GM21576 (cell line): Measurements from ENCODE around the gene EBLN2.
"Not testable (repeated sequence)": the region's sequence is repeated elsewhere in the genome, so short reads cannot be mapped to it uniquely, and the experiment has no call there.

Source experiments
- ATAC-seq: cut with Tn5 transposase; IDR thresholded peaks from one replicate; pipeline ENCODE4 v1.9.1; 2021; ENCODE audit warnings: mild to moderate bottlenecking, moderate library complexity; ENCODE audit not compliant: unreplicated experiment

Gene EBLN2

DNA sequence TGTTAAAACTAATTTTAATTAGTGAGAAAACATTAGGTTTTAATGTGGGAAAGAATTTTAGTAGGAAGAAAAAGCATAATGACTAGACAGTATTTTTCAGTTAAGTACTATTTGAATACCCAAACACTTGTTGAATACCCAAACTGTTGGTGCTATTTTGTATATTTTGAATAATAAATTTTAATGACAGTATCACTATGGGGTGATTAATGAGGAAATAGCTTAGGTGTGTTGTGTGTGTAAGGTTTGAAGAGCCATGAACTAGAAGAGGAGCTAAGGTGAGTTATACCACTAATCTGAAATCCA lies 4.7 kb upstream of the EBLN2 start:
- ATAC-seq: no peak

DNA sequence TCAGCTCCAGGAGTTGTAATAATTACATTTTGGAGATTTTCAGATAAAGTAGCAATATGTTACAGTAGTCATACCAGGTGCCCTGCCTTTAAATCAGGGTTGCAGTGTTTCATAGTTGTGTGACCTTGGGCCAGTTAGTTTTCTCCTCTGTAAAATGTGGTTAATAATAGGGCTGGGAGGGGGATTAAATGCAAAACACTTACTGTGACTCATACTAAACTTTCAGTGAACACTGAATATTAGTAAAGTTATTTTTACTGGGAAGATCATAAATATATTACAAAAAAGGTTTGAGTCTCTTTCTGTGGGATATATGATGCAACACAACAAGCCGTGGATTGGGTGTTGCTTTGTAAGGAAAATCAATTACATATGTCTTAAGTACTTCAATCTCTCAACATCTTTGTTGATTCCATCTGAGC lies 1.1 kb upstream of the EBLN2 start:
- no peak for ATAC-seq

DNA sequence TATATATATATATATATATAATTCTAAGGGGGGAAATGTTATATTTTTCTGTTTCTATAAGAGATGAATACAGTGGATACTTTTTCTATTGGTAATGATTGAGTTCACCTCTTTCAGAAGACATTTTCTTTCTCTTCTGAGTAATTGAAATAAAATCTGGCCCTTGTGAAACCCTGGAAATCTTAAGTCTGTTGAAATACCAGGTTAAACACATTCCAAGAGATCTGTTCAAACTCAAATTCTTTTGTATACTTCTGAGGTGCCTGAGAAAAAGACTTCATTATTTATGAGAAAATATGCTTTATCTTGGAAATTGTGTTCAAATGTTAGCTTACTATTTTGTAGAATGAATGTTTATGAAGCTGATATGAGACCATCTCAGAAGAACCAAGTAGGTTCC lies 4.8 kb downstream of the EBLN2 start:
- ATAC-seq: not testable (repeated sequence)

DNA sequence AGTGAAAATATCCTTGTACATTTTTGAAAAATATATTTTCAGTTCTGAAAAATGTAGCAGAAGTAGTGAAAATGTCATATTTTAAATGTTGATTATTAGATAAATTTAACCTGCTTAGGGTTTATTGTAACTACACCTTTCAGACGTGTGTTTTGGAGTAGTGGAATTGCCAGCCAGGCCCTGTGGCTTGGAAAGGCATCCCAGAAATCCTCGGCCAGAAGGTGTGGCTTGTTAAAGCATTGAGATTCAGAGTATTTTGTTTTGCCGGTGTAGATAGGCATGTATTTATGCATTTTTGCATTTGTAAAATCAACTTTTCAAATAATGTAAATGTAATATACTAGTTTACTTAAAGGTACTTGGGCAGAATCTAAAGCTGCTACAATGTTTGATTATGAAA lies 7.0 kb downstream of the EBLN2 start:
- no peak for ATAC-seq

DNA sequence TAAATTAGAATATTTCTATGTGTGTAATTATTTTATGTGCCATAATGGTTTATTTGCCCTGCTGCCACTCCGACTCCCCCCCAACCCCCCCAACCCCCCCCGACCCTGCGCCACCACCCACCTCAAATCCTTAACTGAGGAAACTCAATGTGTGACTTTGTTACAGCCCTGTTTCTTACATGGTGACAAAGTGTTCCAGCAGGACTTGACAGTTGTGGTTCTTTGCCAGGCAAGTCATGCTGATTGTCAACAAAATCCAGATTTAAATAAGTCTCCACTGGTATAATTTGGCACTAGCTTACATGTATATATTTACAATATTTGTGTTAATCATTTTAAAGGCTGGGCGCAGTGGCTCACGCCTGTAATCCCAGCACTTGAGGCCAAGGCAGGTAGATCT lies 7.7 kb downstream of the EBLN2 start:
- ATAC-seq: no peak

DNA sequence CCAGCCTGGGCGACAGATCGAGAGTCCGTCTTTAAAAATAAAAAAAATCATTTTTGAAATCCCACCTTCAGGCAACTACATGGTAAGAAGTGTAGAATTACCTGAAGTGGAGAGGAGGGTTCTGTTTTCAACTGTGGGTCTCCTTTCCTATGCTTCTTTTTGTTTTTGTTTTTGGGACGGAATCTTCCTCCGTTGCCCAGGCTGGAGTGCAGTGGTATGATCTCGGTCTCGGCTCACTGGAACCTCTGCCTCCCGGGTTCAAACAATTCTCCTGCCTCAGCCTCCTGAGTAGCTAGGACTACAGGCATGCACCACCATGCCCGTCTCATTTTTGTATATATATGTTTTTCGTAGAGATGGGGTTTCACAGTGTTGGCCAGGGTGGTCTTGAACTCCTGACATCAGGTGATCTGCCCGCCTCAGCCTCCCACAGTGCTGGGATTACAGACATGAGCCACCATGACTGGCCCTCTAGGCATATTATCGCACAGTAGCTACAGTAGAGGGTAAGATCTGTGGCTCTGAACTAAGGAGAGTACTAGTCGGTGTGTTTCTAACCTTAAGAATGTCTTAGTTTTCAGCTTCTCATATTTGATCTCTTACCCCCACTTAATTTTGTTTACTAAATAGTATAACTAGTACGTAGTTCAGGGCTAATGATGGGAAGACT lies 8.5 kb downstream of the EBLN2 start:
- no peak for ATAC-seq

DNA sequence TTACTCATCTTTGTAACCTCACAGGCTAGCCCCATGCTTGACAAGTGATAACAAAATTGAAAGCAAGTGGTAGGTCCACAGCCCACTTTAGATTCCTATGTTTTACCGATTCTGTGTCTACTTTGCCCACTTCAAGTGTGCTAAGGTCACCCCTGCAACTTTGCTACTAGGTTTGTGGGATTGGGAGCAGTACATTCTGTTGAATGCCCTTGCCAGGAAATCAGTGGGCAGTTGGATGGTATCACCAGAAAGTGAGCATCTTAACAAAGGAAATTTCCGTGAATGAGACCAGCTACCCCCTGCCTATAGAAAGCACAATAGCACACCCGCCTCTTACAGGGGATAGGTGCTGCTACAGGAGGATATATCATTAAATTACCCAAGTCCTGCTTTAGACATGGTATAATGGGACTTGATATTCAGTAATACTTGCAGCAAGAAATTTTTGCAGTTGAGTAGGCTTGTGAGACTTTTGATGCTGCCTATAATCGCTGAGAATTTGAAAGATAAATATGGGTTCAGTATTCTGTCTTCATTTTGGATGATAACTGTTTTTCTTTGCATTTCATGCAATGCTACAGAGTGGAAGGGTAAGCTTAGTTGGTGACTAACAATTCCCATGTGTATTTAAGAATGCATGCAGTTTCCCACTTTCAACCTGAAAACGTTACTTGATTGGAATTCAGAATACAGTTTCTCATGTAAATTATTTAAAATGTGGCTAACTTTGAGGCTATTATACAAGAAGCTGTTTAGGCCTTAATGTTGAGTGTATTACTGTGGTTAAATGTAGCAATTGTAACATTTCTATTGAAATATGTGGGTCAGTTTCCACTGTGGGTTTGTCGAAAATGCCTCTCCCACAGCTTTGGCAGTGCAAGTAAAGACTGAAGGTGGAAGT lies 9.5 kb downstream of the EBLN2 start:
- ATAC-seq: no peak

DNA sequence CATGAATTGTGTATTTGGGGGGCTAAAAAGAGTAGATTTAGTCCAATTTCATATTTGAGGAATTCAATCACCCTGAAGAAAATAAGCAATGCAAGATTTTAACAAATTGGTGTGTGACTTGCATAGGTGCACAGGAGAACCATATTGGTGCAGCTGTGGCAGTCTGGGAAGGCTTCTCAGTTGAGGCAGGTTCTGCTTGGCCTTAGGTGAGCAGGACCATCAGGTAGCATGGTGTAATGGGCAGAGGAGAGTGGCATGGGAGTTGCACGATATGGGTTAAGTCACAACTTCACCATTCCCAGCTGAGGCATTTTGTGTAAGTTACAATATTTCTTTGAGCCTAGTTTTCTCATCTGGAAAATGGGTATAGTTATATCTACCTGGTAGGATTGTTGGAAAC lies 10.5 kb downstream of the EBLN2 start:
- ATAC-seq: no peak

DNA sequence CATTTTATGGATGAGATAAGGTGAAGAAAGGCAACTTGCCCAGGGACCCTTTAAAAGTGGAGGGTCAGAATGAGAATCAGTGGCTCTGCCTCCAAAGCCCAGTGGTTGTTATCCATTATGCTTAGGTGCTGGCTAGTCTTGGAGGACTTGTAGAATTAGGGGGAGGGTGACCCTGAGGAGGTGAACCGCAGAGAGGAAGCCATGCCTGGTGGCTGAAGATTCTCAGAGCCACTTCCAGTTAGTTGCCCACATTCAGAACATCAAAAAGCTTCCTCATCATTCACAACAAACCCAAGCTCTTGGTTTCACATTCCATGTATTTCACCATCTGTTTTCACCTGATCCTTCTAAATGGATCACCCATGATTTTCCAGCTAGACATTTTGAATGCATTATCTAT lies 11.2 kb downstream of the EBLN2 start:
- no peak for ATAC-seq

DNA sequence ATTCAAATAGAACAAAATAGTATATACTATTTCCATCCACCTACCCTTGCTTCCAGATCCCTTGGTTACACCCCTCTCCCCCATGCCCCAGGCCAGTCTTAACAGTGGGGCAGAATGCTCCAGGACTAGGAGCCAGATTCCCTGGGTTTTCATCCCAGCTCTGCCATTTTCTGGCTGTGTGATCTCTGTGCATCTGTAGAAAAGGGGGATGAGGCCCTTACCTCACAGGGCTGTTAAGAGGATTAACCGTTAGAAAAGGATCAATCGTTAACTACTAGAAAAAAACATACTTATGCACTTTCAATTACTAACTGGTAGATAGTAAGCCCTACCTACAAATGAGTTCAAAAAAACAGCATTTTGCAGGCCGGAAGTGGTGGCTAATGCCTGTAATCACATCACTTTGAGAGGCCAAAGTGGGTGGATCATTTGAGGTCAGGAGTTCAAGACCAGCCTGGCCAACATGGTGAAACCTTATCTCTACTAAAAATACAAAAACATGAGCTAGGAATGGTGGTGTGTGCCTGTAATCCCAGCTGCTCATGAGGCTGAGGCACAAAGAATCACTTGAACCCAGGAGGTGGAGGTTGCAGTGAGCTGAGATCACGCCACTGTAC lies 11.7 kb downstream of the EBLN2 start:
- no peak for ATAC-seq

DNA sequence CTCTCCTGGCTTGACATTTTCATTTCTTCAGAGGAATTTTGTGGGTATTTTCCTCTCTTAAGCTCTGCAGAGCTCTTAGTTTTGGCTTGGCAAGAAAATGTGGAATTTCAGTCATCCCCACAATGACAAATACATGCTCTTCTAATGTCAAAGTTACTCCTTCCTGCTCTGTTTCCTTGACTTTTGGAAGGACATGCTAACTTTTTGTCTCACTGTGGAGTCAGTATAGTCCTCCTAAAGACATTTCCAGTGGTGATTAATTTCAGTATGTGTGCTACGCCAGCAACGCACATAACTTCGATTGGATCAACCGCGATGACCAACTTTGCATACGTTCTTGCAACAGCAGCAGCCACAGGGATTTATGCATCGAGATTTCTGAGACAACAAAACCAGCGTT lies 13.3 kb downstream of the EBLN2 start:
- ATAC-seq: no peak

DNA sequence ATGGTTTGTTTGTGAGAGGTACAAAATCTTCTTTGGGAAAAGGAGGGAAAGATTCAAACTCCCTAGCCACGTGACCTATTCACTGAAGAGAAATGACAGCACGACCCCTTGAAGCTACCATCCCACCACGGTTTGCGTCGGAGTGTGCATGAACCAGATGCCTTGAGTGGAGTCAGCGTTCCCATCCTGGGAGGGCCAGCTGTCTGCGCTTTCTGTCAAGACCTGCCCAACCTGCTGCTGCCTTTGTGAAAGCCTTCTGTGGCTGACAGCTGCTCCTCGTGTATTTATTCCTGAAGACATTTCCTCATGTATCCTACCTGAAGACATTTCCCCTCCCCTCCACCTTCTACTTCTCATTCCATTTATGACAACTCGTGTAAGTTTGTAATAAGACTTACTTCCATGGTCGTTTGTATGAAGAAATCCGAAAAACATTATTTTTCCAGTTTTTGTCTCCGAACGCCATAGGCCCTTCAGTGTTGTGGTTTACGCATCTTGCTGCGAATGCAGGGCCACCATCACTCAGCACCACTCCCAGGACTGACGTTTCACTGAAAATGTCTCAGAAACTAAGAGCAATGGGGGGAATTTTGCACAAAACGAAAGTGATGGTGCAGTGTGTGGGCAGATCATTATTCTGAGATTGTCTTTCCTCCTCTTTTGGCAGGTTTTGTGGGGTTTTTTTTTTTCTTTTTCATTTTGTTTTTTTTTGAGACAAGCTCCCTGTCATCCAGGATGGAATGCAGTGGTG lies 18.9 kb downstream of the EBLN2 start:
- no peak for ATAC-seq

DNA sequence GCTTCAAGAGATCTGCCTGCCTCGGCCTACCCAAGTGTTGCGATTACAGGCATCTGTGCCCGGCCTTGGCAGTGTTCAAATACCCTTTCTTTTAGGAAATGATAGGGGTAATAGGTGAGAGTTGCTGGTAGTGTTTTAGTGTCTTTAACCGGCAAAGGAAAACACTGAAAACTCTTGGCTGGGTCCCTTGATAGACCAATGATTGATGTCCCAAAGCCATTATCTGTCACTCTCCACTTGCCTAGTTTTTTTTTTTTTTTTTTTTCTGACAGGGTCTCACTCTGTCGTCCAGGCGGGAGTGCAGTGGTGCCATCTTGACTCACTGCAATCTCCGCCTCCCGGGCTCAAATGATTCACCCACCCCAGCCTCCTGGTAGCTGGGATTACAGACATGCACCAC lies 19.7 kb downstream of the EBLN2 start:
- no peak for ATAC-seq

DNA sequence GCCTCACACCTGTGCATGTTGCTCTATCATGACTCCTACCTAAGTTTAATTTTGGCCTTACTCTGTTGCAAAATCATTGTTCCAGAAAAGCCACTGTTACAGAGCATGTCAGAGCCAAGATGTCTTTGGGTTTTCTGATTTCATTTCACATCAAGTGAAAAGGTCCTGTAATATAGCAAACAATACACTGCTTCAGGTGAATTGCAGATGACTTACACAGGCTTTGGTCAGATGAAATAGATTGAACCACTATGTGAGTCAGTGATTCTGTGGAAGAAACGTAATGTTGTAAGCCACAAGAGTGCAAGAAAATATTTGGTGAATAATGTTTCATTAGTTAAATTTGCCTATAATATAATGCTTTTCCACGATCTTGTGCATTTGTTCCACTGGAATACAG lies 22.7 kb downstream of the EBLN2 start:
- no peak for ATAC-seq

DNA sequence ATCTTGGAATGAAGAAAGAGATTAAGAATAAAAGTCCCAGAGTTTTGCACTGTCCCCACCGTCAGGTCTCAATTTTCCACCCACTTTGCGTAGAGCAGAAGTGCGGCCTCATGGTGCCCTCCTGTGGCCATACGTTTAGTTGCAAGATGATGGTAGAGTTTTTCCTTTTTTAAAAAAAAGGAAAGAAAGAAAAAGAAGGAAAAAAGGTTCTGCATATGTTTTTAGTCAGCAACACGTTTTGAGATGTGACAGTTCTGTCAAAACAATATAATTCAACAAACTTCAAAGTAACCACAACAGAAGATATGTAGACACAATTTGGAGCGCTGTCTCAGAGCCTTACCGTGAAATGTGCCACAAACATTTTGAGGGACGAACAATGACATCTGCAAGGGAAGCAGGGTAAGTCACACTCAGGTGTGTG lies 24.6 kb downstream of the EBLN2 start:
- no peak for ATAC-seq

DNA sequence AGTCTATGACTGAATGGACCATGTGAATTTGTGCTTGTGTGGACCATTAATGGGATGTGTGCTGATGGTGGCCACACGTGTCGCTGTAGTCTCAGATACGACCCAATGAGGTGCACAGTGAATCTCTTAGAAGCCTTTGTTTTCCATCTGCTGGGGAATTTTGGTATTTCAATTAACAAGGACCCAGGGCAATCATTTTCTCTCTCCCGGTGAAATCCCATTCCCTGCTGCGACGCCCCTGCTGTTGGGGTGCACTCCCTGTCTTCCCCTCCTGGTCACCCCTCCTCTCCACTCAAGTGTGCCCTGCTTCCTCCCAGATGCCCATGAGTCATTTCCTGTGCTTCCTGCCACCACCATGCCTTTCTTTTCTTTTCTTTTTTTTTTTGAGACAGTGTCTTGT lies 32.7 kb downstream of the EBLN2 start:
- ATAC-seq: no peak

DNA sequence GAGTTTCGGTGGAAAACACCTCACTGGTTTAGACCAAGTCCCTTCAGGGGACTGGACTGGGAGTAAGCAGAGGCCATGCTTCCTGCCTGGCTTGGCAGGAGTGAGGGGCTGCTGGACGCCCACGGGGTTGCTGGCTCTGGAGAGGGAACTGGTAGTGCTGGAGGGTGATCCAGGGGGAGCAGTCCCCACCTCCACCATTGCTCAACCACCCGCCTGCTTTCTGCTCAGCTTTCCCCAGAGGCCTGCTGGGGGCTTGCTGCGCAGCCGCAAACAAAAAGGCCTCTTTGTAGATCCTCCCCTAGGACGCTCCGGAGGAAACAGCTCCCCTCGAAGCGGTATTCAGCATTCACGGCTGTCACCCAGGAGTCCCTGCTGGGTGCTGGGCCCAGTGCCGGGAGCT lies 33.5 kb downstream of the EBLN2 start:
- no peak for ATAC-seq

DNA sequence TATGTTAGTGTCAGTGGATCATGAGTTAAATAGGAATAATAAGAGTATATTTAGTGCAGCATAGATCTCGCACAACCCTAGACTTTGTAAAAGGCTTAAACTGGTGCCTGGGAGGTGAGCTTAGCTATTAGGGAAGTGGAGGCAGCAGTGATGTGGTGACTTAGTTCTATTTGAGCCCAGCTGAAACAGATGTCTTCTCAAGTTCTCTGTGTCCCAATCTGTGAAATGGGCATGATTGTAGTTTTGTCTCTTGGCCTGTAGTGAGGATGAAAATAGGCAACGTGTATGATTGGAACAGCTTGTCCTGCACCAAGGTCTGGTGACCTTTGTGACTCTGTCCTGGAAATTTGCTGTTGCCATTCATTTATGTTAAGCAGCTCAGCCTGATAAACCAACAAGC lies 34.7 kb downstream of the EBLN2 start:
- ATAC-seq: no peak

DNA sequence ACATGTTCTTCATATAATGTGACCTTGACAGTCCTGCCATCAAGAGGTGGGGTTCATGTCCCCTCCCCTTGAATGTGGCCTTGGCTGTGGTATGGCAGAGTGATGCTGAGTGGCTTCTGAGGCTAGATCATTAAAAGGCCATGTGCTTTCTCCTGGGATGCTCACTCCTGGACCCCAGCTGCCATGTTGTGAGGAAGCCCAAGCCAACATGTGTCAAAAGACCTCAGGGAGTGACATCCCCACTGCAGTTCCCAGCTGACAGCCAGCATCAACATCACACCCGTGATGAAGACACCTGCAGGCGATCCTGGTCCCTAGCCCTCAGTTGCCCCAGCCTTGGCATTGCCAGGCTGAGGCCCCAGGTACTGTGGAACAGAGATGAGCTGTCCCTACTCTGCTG lies 36.6 kb downstream of the EBLN2 start:
- no peak for ATAC-seq

DNA sequence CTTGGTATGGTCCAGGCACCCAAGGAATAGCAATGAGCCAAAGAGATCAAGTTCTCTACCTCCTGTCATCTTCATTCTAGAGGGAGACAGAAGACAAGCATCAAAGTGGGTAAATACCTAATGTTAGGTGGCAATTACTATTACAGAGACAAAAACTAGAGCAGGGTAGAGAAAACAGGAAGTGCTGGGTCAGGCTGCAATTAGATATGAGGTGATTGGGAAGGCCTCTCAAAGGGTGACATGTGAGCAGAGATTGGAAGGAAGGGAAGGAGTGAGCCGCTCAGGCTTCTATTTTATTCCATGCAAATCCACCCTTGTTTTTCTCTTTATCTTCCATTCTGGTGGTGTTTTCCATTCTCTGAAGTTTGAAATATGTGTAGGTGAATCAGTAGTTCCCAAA lies 37.4 kb downstream of the EBLN2 start:
- no peak for ATAC-seq

DNA sequence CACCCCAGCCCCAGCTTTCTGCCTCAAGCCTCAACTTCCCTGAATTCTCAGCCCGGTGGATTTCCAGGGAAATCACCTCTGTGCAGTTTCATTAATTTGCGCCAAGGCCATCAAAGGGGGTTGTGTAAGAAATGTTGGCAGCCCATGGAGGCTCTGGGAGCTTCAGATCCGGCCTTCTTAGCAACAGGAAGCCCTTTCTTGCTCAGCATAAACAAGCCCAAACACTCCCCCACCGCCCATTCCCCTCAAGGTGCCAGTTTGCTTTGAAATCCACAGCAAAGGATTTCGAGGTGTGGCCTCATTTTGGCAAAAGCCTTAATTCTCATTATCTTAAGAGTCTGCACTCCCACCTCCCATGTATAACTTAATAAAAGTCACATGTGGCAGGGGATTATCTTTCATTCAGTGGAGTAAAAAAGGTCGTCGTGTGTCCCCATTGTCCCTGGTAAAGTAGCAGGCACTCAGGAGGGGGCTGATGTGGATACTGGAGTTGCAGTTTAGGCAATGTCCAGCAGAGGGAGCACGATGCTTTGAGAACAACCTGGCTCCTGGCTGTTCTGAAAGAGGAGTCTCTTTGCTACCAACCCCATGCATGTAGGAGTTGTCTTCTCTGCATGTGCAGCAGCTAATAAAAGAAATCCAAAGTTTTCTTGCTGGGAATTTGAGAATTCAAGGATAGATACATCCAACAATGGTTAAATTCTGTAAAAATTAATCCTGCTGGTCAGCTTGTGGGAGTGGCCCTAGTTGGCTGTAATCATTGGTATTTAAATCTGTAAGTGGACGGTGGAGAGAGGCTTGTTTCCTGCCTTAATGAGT lies 39.5 kb downstream of the EBLN2 start:
- peak; percentile 91 for ATAC-seq
